Measurements from ENCODE around the gene DBN1.

Gene DBN1

DNA sequence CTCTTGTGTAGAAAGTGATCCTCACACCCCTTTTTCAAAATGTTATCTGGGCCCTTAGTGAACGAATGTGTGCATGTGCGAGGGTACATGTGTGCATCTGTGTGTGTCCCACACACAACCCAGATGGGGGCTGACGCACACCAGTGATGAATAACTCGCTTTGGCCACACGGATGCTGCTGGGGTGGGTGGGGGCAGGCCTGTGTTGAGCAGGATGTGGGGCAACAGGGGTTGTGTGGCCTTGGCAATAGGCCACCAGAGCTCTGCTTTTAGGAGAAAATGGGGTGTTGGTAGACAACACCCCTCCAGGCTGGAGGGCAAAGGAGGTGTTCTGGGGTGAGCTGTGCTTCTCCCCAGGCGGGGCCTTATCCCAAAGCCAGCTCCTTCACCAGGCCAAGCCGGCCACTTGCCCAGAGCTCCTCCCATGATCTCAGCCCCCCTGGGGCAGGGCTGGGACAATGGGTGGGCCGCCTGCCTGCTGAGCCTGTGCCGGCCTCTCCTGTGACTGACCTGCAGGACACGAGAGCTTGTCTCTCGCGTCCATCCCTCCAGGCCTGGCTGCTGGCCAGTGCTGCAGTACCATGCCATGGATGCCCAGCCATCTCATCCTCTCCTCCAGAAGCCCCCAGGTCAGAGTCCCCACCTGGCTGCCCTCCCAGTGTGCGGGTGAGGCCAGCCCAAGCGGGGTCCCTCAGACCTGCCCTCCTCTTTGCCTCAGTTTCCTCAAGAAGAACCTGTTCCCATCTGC, 1.7 kb downstream of the DBN1 start:
- peaks cover 5% of the 10 kb centered on the region; the same call in 1 of the 2 replicates for H3K36me3 ChIP-seq (ENCODE audit: insufficient read depth, low read length)
- no peaks in the 10 kb centered on the region for H3K27me3 ChIP-seq (ENCODE audit: insufficient read depth, low read length)
- no peak overlapping the region for H2AFZ ChIP-seq (ENCODE audit: low read length, unreplicated experiment)
- peaks cover 45% of the 10 kb centered on the region for H3K79me2 ChIP-seq (ENCODE audit: control insufficient read depth, insufficient read depth, low read length, unreplicated experiment)
- peak overlapping the region; percentile 99 for H3K4me3 ChIP-seq (ENCODE audit: low read depth, low read length)
- peaks cover 47% of the 10 kb centered on the region for H3K4me1 ChIP-seq (ENCODE audit: control insufficient read depth, insufficient read depth, low read length, unreplicated experiment)
- peak overlapping the region; percentile 45 for H3K27ac ChIP-seq (ENCODE audit: low read depth, low read length)

DNA sequence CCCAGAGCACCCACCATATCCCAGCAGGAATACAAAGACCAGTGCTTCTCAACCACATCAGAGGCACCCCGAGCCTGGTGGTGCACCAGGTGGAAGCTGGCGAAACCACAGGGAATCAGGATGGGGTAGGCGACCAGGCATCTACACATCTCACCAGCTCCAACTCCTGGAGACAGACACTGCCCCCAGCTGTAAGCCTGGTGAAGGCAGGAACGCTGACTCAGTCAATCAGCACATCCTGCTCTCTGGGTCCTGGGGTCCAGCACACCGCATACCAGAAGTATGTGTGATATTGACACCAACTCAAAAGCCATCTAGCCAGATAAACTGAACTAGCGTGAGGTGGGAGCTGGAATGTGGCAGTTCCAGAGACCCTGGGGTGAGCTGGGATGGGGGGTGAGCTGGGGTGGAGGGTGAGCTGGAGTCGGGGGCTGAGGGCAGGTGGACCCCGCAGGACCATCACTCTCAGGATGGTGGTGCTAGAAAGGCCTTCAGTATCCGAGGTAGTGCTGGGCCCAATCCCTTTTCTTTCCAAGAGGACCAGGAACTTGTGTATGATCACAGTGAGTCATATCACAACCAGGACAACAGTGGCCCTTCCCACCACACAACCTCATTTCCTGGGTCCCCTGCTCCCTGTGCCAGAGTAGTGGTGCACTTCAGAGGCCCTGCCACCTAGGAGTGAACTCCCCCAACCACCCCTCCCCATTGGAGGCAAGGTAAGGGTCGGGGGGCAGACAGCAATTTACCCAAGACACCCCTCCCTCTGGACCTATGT, 2.5 kb downstream of the DBN1 start:
- H3K4me3 ChIP-seq (ENCODE audit: low read depth, low read length), result peak overlapping the region; percentile 99
- H3K4me1 ChIP-seq (ENCODE audit: control insufficient read depth, insufficient read depth, low read length, unreplicated experiment), result peaks cover 39% of the 10 kb centered on the region
- H2AFZ ChIP-seq (ENCODE audit: low read length, unreplicated experiment), result no peak overlapping the region
- H3K27ac ChIP-seq (ENCODE audit: low read depth, low read length), result peak overlapping the region; percentile 45
- peaks cover 10% of the 10 kb centered on the region; the same call in 1 of the 2 replicates for H3K36me3 ChIP-seq (ENCODE audit: insufficient read depth, low read length)
- H3K27me3 ChIP-seq (ENCODE audit: insufficient read depth, low read length), result no peaks in the 10 kb centered on the region
- peaks cover 45% of the 10 kb centered on the region for H3K79me2 ChIP-seq (ENCODE audit: control insufficient read depth, insufficient read depth, low read length, unreplicated experiment)

- no peaks in the 10 kb centered on the region for H3K27me3 ChIP-seq (ENCODE audit: insufficient read depth, low read length)
- H3K27ac ChIP-seq (ENCODE audit: low read depth, low read length), result peak overlapping the region; percentile 56
- no peak overlapping the region for H2AFZ ChIP-seq (ENCODE audit: low read length, unreplicated experiment)
- H3K4me1 ChIP-seq (ENCODE audit: control insufficient read depth, insufficient read depth, low read length, unreplicated experiment), result peaks cover 39% of the 10 kb centered on the region
- no peak overlapping the region for H3K4me3 ChIP-seq (ENCODE audit: low read depth, low read length)
- H3K79me2 ChIP-seq (ENCODE audit: control insufficient read depth, insufficient read depth, low read length, unreplicated experiment), result peaks cover 45% of the 10 kb centered on the region
- peaks cover 17% of the 10 kb centered on the region for H3K36me3 ChIP-seq (ENCODE audit: insufficient read depth, low read length)
These were observed 3.5 kb downstream of the DBN1 start for GRCh38 chr5:177469750-177470525.

GRCh38 chr5:177468685-177469628, 4.5 kb downstream of the DBN1 start:
- H3K27me3 ChIP-seq (ENCODE audit: insufficient read depth, low read length), result no peaks in the 10 kb centered on the region
- H3K4me1 ChIP-seq (ENCODE audit: control insufficient read depth, insufficient read depth, low read length, unreplicated experiment), result peaks cover 39% of the 10 kb centered on the region
- no peak overlapping the region for H2AFZ ChIP-seq (ENCODE audit: low read length, unreplicated experiment)
- no peak overlapping the region for H3K4me3 ChIP-seq (ENCODE audit: low read depth, low read length)
- peaks cover 45% of the 10 kb centered on the region for H3K79me2 ChIP-seq (ENCODE audit: control insufficient read depth, insufficient read depth, low read length, unreplicated experiment)
- H3K27ac ChIP-seq (ENCODE audit: low read depth, low read length), result peak overlapping the region; percentile 56
- H3K36me3 ChIP-seq (ENCODE audit: insufficient read depth, low read length), result peaks cover 17% of the 10 kb centered on the region

DNA sequence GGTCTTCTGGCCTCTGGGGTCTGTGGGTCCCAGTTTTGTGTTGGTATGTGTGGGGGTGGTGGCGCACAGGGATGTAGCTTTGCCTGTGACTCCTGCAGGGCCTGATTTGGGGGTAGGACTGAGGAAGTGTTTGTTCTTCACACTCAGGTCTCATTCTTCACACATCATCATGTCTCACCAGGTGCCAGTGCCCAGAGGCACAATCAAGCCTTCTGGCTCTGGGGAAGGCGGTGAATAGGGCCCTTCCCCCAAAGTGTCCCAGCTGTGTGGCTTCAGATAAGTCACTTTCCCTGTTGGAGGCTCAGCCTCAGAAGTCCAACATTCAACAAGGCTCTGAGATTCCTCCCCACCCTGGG, 5.1 kb downstream of the DBN1 start:
- Histone ChIP-seq H3K4me3 (ENCODE audit: low read depth, low read length) (no peak overlapping the region), H3K79me2 (ENCODE audit: control insufficient read depth, insufficient read depth, low read length, unreplicated experiment) (peaks cover 45% of the 10 kb centered on the region), H2AFZ (ENCODE audit: low read length, unreplicated experiment) (no peak overlapping the region), H3K27me3 (ENCODE audit: insufficient read depth, low read length) (no peaks in the 10 kb centered on the region), H3K4me1 (ENCODE audit: control insufficient read depth, insufficient read depth, low read length, unreplicated experiment) (peaks cover 39% of the 10 kb centered on the region), H3K36me3 (ENCODE audit: insufficient read depth, low read length) (peaks cover 17% of the 10 kb centered on the region), H3K27ac (ENCODE audit: low read depth, low read length) (no peak overlapping the region)

- H3K27me3 ChIP-seq (ENCODE audit: insufficient read depth, low read length), result no peaks in the 10 kb centered on the region
- H3K36me3 ChIP-seq (ENCODE audit: insufficient read depth, low read length), result peaks cover 17% of the 10 kb centered on the region
- H3K4me3 ChIP-seq (ENCODE audit: low read depth, low read length), result no peak overlapping the region
- H3K79me2 ChIP-seq (ENCODE audit: control insufficient read depth, insufficient read depth, low read length, unreplicated experiment), result peaks cover 40% of the 10 kb centered on the region
- H3K27ac ChIP-seq (ENCODE audit: low read depth, low read length), result no peak overlapping the region
- H2AFZ ChIP-seq (ENCODE audit: low read length, unreplicated experiment), result no peak overlapping the region
- H3K4me1 ChIP-seq (ENCODE audit: control insufficient read depth, insufficient read depth, low read length, unreplicated experiment), result peaks cover 39% of the 10 kb centered on the region
These were observed 6.0 kb downstream of the DBN1 start for GRCh38 chr5:177467436-177467835.

- no peak overlapping the region for H2AFZ ChIP-seq (ENCODE audit: low read length, unreplicated experiment)
- peaks cover 17% of the 10 kb centered on the region for H3K36me3 ChIP-seq (ENCODE audit: insufficient read depth, low read length)
- peaks cover 36% of the 10 kb centered on the region for H3K4me1 ChIP-seq (ENCODE audit: control insufficient read depth, insufficient read depth, low read length, unreplicated experiment)
- H3K27me3 ChIP-seq (ENCODE audit: insufficient read depth, low read length), result no peaks in the 10 kb centered on the region
- H3K27ac ChIP-seq (ENCODE audit: low read depth, low read length), result no peak overlapping the region
- H3K79me2 ChIP-seq (ENCODE audit: control insufficient read depth, insufficient read depth, low read length, unreplicated experiment), result peaks cover 34% of the 10 kb centered on the region
- no peak overlapping the region for H3K4me3 ChIP-seq (ENCODE audit: low read depth, low read length)
These were observed 6.6 kb downstream of the DBN1 start for GRCh38 chr5:177466861-177467260.

GRCh38 chr5:177465044-177465443, 8.4 kb downstream of the DBN1 start:
- Histone ChIP-seq H3K27ac (ENCODE audit: low read depth, low read length) (no peak overlapping the region), H3K36me3 (ENCODE audit: insufficient read depth, low read length) (peaks cover 17% of the 10 kb centered on the region), H2AFZ (ENCODE audit: low read length, unreplicated experiment) (no peak overlapping the region), H3K4me3 (ENCODE audit: low read depth, low read length) (no peak overlapping the region), H3K4me1 (ENCODE audit: control insufficient read depth, insufficient read depth, low read length, unreplicated experiment) (peaks cover 18% of the 10 kb centered on the region), H3K27me3 (ENCODE audit: insufficient read depth, low read length) (no peaks in the 10 kb centered on the region), H3K79me2 (ENCODE audit: control insufficient read depth, insufficient read depth, low read length, unreplicated experiment) (peaks cover 16% of the 10 kb centered on the region)

DNA sequence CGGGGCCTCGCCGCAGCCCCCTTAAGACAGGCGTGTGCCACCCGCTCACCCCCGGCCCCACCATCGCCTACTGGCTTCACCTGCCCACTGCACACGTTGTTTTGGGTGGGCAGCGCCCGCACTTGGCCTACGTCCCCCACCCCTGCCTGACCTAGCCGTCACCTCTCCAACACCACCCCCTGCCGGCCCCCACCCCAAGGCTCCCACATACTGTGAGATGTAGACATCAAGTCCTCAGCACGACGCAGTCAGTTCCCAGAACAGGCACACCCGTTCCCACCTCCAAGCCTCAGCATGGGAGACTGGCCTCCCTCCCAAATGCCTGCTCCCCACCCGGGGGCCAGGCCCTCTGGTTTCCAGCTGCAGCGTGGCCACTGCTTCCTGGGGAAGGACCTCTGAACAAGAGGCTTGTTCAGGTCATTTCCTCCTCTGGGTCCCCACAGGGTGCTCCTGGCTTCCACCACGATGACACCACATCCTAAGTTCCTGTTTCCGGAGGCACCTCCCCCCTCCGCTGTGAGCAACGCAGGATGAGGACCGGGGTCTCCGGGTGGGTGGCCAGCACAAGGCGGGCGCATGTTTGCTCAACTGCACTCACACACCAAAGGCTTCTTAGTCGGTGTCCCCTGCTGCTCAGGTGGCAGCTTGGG, 11.3 kb downstream of the DBN1 start:
- H3K27ac ChIP-seq (ENCODE audit: low read depth, low read length), result no peak overlapping the region
- peaks cover 14% of the 10 kb centered on the region for H3K36me3 ChIP-seq (ENCODE audit: insufficient read depth, low read length)
- no peak overlapping the region for H3K4me3 ChIP-seq (ENCODE audit: low read depth, low read length)
- H2AFZ ChIP-seq (ENCODE audit: low read length, unreplicated experiment), result no peak overlapping the region
- no peaks in the 10 kb centered on the region for H3K4me1 ChIP-seq (ENCODE audit: control insufficient read depth, insufficient read depth, low read length, unreplicated experiment)
- no peaks in the 10 kb centered on the region for H3K79me2 ChIP-seq (ENCODE audit: control insufficient read depth, insufficient read depth, low read length, unreplicated experiment)
- H3K27me3 ChIP-seq (ENCODE audit: insufficient read depth, low read length), result no peaks in the 10 kb centered on the region
